ENCODE data around the gene CNOT6L.

Gene CNOT6L

DNA sequence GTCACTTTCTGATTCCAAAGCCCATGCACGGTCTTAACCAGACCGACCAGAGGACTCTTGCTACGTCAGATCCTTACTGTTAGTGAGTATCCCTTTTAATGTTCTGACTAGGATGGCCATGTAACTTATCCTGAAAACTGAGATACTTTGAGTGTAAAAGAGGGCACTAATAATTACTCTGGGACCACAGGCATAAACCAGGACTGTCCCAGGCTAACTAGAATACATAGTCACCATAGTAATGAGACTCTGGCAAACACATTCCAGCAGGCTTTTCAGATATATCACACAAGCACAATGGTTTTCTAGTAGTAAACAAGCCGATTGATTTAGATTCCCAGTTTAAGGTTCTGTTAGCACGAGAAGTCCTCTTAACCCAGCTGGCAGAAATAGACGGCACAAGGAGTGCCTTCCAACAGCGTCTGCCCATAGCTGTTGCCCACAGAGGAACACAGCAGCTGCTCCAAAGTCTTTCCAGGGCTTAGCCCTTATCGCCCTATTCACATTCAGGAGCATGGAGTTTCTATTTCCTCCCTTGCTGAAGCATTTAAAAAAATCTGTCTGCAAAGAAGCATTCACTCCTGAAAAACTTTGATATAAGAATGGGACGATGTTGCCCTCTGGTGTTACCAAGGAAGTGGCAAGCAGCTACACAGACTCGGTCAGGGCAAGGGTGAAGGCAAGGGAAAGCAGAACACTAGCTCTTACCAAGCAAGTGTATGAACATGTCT, 121.1 kb downstream of the CNOT6L start:
- in situ Hi-C loops (cut with MboI; ENCODE audit: low sequenced_read_pairs, unreplicated experiment), result no loop called here
- DNase-seq (ENCODE audit: low spot score), result no peak
- TF ChIP-seq, protein P1, sequence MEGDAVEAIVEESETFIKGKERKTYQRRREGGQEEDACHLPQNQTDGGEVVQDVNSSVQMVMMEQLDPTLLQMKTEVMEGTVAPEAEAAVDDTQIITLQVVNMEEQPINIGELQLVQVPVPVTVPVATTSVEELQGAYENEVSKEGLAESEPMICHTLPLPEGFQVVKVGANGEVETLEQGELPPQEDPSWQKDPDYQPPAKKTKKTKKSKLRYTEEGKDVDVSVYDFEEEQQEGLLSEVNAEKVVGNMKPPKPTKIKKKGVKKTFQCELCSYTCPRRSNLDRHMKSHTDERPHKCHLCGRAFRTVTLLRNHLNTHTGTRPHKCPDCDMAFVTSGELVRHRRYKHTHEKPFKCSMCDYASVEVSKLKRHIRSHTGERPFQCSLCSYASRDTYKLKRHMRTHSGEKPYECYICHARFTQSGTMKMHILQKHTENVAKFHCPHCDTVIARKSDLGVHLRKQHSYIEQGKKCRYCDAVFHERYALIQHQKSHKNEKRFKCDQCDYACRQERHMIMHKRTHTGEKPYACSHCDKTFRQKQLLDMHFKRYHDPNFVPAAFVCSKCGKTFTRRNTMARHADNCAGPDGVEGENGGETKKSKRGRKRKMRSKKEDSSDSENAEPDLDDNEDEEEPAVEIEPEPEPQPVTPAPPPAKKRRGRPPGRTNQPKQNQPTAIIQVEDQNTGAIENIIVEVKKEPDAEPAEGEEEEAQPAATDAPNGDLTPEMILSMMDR (IDR thresholded peaks at IDR 0.05; ENCODE audit: borderline replicate concordance, control extremely low read depth, extremely low read depth, insufficient read depth, missing control alignments), result no peak

DNA sequence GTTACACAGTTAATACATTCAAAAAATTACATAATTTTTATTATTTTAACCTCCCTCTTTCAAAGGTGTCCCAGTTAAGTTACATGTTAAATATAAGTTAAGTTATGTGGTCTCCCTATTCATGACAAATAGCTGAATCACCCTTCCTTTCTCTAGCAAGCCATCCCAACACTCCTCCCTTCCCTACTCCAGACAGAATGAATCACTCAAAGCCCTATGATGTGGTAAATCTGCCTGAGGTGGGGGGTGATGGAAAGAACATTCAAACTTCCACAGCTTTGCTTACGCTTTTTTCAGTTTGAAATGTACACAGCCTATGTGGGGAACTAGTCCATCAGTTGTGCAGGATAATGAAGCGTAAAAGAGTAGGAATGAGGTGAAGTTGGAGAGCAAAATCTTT, 123.4 kb downstream of the CNOT6L start:
- TF ChIP-seq, protein P1 (IDR thresholded peaks at IDR 0.05; ENCODE audit: borderline replicate concordance, control extremely low read depth, extremely low read depth, insufficient read depth, missing control alignments), result no peak
- in situ Hi-C loops (cut with MboI; ENCODE audit: low sequenced_read_pairs, unreplicated experiment), result no loop called here

DNA sequence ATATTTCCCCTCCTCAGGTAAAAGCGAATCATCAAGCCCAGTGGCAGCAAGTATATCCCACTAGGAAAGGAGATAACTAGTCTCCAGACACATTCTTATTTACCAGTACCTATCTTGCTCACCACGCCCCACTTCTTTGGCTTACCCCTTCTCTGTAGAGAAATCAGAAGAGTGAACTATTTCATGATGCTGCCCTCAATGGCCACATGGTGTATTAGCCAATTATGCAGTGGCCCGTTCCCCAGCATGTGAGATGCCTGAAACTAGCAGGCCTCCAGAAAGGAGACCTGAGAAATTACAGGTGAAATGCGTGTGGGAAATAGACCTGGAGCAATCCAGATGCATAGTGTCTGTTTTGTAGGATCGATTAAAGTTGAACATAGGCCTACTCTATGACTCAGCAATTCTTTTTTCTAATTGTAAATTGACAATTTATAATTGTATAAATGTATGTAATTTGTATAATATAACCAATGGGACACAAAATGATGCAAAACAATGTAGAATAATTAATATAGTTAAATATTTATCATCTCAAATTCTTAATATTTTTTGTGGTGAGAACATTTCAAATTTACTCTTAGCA, 126.2 kb downstream of the CNOT6L start:
- DNase-seq (ENCODE audit: low spot score), result no peak
- in situ Hi-C loops (cut with MboI; ENCODE audit: low sequenced_read_pairs, unreplicated experiment), result no loop called here
- TF ChIP-seq, protein P1 (IDR thresholded peaks at IDR 0.05; ENCODE audit: borderline replicate concordance, control extremely low read depth, extremely low read depth, insufficient read depth, missing control alignments), result no peak

More for the DNA sequence above, 123.4 kb downstream of the CNOT6L start:
- DNase-seq (ENCODE audit: low spot score), result no peak

DNA sequence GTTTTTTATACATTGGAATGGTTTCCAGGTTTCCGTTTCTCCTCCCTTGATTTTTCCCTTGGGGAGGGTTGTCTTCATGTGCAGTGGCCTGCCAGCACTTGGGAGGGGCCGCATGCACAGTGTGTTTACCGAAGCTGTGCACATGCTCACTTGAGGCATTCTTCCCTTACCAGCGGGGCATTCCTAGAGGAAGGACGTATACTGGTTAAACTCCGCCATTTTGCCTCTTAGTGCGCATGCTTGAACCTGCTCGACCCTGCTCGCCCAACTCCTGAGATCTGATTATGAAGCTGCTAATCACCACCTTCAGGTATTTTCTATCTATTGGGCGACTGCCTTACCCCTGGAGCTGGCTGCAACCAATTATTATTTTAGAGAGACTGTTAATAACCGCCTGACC, 137.4 kb downstream of the CNOT6L start:
- TF ChIP-seq, protein P1 (IDR thresholded peaks at IDR 0.05; ENCODE audit: borderline replicate concordance, control extremely low read depth, extremely low read depth, insufficient read depth, missing control alignments), result no peak
- DNase-seq (ENCODE audit: low spot score), result no peak
- in situ Hi-C loops (cut with MboI; ENCODE audit: low sequenced_read_pairs, unreplicated experiment), result no loop called here

DNA sequence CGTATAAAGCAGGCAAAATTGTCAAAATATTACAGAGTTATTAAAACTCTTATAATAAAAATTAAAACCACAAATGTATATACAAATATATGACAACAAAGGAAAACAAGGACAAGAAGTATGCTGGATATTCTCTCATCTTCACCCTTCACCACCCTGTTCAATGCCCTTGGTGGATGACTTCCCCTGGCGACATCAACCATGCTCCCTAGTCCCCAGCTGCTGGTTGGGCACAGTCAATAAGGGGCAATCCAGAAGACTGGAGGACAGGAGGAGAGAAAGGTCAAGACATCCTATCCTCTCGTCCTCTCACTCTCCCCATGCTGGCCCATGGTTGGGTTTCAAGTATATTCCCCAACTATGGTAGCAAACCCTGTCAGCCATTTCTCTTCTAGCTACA, 142.3 kb downstream of the CNOT6L start:
- DNase-seq (ENCODE audit: low spot score), result no peak
- in situ Hi-C loops (cut with MboI; ENCODE audit: low sequenced_read_pairs, unreplicated experiment), result no loop called here
- TF ChIP-seq, protein P1 (IDR thresholded peaks at IDR 0.05; ENCODE audit: borderline replicate concordance, control extremely low read depth, extremely low read depth, insufficient read depth, missing control alignments), result no peak

DNA sequence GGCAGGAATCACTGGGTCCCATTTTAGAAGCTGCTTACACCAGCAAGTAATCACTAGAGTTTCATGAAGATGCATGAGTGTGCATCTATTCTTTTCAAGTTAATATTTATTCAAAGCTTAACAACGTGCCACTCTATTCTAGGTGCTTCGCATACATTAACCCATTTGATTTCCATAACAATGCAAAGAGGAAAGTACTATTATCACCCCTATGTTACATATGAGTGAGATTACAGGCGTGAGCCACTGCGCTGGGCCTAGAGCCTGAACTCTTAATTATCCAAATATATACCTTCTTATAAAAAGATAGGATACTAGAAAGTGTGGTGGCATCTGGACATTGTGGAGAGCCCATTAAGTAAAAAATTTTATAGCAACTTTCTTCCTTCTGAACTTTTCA, 148.1 kb downstream of the CNOT6L start:
- TF ChIP-seq, protein P1 (IDR thresholded peaks at IDR 0.05; ENCODE audit: borderline replicate concordance, control extremely low read depth, extremely low read depth, insufficient read depth, missing control alignments), result no peak
- in situ Hi-C loops (cut with MboI; ENCODE audit: low sequenced_read_pairs, unreplicated experiment), result no loop called here

More for the DNA sequence above, 148.1 kb downstream of the CNOT6L start:
- DNase-seq (ENCODE audit: low spot score), result no peak

Data from GM13976 (cell line).